CD4-positive, alpha-beta T cell treated with Interleukin-17A for 1 hour (primary cell): ENCODE measurements around the gene DDX46.
"Not testable (repeated sequence)": the region's sequence is repeated elsewhere in the genome, so short reads cannot be mapped to it uniquely, and the experiment has no call there.

Experiments used
- DNase-seq: peaks from one replicate; pipeline ENCODE4 v3.0.0-alpha.2; 2020

DDX46 gene, protein sequence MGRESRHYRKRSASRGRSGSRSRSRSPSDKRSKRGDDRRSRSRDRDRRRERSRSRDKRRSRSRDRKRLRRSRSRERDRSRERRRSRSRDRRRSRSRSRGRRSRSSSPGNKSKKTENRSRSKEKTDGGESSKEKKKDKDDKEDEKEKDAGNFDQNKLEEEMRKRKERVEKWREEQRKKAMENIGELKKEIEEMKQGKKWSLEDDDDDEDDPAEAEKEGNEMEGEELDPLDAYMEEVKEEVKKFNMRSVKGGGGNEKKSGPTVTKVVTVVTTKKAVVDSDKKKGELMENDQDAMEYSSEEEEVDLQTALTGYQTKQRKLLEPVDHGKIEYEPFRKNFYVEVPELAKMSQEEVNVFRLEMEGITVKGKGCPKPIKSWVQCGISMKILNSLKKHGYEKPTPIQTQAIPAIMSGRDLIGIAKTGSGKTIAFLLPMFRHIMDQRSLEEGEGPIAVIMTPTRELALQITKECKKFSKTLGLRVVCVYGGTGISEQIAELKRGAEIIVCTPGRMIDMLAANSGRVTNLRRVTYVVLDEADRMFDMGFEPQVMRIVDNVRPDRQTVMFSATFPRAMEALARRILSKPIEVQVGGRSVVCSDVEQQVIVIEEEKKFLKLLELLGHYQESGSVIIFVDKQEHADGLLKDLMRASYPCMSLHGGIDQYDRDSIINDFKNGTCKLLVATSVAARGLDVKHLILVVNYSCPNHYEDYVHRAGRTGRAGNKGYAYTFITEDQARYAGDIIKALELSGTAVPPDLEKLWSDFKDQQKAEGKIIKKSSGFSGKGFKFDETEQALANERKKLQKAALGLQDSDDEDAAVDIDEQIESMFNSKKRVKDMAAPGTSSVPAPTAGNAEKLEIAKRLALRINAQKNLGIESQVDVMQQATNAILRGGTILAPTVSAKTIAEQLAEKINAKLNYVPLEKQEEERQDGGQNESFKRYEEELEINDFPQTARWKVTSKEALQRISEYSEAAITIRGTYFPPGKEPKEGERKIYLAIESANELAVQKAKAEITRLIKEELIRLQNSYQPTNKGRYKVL

DNA sequence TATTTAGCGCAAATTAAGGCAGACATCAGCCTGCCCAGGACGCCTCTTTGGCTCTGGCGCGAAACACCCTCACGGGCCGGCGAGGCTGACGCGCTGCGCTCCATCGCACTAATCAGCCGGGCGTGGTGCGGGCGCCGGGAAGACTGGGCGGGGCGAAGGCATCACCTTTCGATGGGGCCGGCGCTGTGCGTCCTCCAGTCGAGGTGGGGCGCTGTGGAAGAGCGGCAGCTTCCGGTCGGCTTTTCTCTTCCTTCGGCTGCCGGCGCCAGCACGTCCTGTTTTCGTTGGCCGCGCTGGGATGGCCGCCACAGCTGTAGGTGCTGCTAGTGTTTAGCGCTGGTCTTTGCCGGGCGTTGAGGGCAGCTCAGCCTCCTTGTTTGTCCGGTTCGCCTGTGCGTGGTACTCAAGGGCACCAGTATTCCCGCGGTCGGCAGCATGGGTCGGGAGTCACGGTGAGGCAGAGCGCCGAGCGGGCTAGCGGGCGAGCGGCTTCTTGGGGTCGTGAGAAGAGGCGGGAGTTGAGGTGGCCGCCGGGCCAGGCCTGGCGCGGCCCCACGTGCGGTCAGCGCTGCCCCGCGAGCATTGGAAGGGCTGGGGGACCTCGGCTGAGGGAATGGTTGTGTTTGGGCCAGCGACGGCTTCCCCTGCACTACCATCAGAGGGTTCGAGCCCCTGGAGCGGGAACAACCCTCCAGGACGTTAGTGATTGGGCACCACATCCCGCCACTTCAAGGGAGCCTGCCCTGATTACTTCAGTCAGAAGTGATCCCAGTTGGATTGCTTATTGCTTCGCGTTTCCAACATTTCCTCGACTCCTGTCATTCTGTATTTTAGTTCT, at the start of gene DDX46:
Gene DDX46, plus strand, starts transcription at position 276 of the 838 bp plus-strand sequence. Its CDS starts 160 bp downstream, at position 436.
- DNase-seq, result peak; percentile 94

DNA sequence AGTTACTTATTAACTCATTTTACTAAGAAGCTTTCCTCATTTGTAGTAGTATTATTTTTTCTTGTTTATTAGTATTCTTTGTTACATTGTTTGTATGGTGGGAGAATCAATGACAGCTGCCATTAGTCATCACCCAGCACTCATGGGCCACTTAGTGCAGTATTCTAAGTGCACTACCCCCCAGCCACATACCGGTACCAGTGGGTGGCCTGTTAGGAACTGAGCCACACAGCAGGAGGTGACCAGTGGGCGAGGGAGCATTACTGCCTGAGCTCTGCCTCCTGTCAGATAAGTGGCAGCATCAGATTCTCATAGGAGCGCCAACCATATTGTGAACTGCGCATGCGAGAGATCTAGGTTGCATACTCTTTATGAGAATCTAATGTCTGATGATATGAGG, 44.5 kb upstream of the DDX46 start:
- no peak for DNase-seq

DNA sequence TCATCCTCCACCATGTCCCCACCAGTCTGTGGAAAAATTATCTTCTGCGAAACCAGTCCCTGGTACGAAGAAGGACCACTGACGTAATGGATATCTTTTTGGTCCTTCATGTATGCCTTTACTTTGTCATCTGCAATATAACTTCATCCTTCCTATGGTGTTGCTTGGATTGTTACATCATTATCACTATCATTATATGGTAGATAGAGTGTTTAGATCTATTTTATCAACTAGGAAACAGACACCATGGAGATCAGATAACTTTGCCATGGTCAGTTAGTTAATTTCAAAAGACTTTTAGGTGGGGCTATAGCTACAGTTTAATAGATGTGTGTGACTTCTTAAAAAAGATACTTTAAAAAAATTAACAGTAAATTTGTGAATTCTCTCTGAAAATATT, 44.0 kb upstream of the DDX46 start:
- no peak for DNase-seq

DNA sequence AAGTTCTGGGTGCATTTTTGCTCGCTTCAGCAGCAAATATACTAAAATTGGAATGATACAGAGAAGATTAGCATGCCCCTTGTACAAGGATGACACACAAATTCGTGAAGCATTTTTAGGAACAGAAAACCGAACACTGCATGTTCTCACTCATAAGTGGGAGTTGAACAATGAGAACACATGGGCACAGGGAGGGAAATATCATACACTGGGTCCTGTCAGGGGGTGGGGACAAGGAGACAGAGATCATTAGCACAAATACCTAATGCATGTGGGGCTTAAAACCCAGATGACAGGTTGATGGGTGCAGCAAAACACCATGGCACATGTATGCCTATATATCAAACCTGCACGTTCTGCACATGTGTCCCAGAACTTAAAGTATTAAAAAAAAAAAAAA, 43.1 kb upstream of the DDX46 start:
- DNase-seq, result not testable (repeated sequence)

DNA sequence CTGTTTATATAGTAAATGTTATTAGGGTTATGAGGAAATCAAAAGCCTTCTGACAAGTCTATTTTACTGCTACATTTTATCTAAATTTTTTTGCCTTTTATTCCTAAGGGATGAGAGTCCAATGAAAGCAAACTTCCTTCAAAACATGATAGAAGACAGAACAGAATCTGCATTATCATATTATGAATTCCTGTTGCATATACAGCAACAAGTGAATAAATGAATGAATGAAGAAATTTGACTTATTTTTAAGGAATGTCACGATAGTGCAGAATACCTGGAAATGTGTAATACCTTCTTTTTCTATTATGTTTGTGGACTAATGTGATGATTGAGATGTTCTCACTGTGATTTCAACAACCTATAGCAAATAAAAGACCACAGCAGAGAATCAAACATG, 33.7 kb upstream of the DDX46 start:
- DNase-seq, result no peak

DNA sequence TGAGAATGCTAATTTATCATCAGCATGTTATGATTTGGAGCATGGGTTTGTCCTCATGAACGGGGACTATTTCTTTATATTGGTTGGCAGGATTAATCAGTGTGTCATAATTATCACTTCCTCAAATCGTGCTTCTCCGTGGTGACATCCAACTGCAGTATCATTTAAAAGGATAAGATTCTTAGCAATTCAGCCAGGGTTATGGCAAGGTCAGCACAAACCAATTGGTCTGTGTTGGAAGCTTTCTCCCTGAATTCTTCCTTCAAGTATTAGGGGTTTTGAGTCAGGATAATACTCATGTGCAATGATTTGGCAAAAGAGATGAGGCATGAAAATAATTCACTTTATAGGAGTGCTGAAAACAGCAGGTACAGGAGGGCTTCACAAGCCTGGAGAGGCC, 25.8 kb upstream of the DDX46 start:
- DNase-seq, result no peak

DNA sequence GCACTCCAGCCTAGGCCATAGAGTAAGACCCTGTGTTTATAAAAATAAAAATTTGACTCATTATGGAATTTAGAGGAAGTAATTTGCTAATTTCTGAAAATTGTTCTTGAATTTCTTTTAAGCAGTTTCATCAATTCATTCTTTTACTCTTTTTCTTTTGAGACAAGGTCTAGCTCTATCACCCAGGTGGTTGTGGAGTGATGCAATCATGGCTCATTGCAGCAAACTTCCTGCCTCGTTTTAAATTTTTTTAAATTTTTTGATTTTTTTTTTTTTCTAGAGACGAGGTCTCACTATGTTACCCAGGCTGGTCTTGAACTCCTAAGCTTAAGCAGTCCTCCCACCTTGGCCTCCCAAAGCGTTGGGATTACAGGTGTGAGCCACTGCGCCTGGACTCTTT, 23.3 kb upstream of the DDX46 start:
- no peak for DNase-seq

DNA sequence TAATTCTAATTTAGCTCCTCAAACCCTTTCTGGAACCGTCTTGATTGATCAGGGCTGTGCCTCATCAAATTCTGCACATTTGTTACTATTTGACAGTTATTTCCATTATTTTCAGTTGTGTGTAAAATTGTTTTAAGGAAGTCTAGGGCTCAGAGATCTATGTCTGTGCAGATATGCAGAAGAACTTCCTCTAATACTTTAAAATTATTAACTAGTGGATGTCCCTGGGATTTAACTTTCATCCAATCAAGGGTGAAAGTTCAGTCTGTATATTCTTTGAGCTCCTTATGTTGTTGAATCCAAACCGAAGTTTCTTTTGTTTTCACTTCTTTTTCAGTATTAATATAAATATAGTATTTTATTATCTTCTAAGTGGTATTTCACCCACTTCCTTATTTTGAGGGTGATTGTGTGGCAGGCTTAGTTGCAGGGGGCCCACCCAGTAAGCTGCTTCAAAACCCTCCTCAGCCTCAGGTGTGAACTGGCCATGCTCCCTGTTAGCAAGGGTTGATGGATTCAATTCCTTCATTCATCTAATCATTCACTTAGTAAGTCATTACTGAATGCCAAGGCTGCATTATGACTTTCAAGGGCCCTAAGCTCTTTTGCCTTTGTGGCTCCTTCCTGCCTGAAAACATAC, 22.3 kb upstream of the DDX46 start:
- no peak for DNase-seq

DNA sequence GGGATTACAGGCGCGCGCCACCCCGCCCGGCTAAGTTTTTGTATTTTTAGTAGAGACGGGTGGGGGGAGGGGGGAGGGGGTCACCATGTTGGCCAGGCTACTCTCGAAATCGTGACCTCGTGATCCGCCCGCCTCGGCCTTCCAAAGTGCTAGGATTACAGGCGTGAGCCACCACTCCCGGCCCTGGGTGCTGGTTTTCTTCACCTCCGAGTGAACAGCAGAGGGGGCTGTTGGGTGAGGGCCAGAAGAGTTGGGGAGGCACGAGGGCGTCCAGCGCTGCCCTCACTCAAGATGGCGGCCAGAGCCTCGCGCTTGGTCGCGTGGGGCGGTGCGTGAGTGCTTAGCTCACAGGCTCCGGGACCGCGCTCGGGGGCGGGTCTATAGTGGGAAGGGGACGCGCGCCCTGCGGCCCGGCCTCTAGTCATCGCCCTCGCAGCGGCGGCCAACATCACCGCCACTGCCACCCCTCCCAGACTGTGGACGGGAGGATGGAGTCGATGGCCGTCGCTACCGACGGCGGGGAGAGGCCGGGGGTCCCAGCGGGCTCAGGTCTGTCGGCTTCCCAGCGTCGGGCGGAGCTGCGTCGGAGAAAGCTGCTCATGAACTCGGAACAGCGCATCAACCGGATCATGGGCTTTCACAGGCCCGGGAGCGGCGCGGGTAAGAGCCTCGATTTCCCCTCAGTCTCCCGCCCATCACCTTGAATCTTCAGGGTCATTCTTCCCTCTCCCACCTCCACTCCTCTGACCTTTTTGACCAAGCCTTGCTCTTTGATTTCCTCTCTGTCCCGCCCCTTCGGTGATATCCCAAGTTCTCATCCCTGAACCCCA, 20.2 kb upstream of the DDX46 start, which contains the start of gene CAMLG:
Gene CAMLG, plus strand, starts transcription at position 416 of the 830 bp plus-strand sequence. Its CDS starts 73 bp downstream, at position 489.
- DNase-seq, result peak; percentile 98

DNA sequence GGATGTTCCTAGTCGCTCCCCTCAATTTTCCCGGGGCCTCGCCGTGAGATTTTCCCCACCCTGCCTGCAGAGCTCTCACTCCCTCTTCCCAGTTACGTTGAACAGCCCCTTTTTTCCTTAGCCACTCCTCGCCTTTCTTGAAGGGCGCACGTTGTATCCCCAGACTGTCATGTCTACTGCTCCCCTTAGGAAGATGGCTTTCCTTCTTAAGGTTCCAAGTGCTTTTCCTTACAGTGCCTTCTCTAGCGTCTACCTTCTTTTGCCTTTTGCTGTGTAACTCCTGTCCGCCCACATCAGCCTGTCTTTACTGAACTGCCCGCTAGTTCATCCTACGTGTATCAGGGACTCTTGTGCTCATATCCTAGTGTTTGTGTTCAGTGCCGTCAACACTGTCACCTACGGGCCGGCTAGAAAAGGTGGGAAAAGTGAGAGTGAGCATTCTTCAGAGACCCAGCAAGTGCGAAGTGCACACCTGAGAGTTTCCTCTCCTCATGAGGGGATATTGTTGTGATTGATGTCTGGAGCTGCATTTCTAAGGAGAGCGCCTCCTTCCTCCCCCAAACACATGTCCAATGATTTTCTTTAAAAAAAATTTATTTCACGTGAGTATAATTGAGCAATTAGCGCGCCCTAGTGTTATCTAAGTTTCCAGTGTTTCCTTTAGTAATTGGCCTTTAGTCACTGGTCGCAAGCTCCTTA, 19.5 kb upstream of the DDX46 start:
- DNase-seq, result peak; percentile 49

DNA sequence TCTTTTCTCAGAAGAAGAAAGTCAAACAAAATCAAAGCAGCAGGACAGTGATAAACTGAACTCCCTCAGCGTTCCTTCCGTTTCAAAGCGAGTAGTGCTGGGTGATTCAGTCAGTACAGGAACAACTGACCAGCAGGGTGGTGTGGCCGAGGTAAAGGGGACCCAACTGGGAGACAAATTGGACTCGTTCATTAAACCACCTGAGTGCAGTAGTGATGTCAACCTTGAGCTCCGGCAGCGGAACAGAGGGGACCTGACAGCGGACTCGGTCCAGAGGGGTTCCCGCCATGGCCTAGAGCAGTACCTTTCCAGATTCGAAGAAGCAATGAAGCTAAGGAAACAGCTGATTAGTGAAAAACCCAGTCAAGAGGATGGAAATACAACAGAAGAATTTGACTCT, 17.5 kb upstream of the DDX46 start:
- DNase-seq, result no peak

DNA sequence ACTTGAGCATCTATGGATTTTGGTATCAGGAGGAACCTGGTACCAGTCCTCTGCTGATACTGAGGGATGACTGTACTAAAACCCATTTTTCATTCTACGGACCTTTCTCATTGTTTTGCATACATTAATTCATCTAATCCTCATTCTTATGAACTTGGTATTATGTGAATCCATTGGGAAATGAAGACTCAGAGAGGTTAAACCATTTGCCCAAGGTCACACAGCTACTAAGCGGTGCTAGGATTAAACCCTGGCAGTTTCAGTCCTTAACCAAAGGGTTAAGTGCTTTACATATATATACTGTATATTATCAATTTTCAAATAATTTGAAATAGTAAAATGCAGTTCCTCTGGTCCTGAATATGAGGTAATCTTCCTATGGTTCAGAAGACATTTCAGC, 16.4 kb upstream of the DDX46 start:
- DNase-seq, result no peak

DNA sequence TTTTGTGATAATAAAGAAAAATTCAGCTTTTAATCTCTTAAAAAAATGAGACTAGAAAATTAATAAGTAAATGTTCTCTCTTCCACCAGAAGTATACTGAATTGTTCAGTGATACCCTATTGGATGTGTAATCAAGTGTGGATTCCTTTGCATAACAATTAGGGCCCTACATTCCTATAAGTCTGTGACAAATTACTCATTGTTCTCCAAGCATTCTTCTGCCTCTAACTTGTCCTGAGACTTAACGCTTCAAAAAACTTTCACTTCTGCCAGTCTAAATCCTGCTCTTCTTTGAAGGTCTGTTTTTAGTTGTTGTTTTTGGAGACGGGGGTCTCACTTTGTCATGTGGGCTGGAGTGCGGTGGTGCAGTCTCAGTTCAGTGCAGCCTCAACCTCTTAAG, 9.2 kb upstream of the DDX46 start:
- DNase-seq, result no peak

DNA sequence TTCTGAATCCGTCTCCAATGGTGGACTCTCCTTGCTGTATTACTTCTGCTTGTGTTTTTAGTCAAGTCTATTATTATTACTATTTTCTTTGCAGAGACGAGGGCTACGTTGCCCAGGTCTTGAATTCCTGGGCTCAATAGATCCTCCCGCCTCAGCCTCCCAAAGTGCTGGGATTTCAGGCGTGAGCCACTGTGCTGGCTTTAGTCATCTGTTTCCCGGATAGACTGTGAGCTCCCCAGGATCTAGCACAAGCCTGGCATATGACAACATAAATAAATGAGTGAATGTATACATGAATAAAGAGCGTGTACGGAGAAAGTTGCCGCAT, 439 bp upstream of the DDX46 start:
- no peak for DNase-seq

DNA sequence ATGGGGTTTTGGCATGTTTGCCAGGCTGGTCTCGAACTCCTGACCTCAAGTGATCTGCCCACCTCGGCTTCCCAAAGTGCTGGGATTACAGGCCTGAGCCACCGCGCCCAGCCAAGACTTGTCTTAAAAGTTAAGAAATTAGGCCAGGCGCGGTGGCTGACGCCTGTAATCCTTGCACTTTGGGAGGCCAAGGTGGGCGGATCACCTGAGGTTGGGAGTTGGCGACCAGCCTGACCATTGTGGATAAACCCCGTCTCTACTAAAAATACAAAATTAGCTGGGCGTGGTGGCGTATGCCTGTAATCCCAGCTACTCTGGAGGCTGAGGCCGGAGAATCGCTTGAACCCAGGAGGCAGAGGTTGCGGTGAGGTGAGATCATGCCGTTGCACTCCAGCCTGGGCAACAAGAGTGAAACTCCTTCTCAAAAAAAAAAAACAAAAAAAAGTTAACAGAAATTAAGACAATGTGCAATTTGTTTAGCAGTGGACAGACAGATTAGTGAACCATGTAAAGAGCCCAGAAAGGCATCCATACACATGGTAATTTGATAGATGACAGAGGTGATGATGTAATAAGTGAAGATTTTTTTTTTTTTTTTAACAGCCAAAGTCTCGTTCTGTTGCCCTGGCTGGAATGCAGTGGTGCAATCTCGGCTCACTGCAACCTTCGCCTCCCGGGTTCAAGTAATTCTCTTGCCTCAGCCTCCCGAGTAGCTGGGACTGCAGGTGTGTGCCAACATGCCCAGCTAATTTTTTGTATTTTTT, 9.1 kb downstream of the DDX46 start:
- DNase-seq, result not testable (repeated sequence)

DNA sequence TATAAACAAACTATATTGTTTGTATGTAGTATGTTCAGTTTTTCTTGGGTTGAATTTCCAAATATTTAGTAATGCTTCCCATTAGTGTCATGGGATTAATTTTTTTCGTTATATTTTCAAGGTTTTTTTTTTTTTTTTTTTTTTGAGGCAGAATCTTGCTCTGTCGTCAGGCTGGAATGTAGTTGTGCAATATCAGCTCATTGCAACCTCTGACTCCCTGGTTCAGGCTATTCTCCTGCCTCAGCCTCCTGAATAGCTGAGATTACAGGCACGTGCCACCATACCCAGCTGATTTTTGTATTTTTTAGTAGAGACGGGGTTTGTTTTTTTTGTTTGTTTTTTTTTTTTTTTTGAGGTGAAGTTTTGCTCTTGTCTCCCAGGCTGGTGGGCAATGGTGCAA, 10.6 kb downstream of the DDX46 start:
- DNase-seq, result no peak

DNA sequence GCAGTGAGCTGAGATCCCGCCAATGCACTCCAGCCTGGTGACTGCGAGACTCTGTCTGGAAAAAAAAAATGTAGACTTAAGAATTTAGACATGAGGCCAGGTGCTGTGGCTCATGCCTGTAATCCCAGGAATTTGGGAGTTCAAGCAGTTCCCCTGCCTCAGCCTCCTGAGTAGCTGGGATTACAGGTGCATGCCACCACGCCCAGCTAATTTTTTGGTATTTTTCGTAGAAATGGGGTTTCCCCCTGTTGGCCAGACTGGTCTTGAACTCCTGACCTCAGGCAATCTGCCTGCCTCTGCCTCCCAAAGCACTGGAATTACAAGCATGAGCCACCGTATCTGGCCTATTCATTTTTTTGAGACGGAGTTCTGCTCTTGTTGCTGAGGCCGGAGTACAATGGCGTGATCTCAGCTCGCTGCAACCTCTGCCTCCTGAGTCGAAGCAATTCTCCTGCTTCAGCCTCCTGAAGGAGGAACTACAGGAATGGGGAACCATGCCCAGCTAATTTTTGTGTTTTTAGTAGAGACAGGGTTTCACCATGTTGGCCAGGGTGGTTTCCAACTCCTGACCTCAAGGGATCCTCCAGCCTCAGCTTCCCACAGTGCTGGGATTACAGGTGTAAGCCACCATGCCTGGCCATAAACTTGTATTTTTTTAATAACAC, 14.0 kb downstream of the DDX46 start:
- no peak for DNase-seq

DNA sequence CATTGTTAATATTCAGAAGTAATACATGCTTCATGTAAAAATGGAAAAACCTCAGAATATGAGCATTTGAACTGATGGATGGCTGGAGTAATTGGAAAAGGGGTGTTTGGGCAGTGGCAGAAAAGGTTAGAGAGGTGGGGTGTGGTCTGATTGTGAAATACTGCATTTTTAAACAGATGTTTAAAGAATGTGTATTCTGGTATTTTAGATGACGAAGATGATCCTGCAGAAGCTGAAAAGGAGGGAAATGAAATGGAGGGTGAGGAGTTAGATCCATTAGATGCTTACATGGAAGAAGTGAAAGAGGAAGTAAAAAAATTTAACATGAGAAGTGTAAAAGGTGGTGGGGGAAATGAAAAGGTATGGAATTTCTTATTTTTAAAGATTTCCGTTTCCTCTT, 18.8 kb downstream of the DDX46 start:
- DNase-seq, result no peak

DNA sequence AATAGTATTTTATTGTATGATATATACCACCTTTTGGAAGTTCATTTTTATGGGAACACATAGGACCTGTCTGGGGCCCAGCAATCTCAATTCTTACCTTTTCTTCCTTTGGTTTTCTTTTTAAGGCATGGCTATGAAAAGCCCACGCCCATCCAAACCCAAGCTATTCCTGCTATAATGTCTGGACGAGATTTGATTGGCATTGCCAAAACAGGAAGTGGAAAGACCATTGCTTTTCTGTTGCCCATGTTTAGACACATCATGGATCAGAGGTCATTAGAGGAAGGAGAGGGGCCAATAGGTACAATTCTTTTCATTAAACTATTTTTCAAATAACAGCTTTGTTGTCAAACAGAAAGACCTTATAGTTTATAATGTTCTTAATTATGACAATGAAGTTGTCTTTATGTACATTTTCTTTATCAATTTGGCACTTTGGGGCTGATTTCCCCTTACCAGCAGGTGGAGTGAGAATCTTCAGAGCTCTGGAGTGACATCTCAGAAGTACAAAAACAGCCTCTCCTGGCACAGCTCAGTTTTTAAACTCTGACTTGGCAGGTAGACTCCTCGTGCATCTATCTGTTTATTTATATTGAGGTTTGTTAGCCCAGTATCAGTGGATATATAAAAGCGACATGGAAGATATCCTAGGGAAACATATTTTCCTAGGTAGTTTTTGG, 25.8 kb downstream of the DDX46 start:
- DNase-seq, result peak; percentile 34
